Calu3 (cell line): ENCODE measurements around the gene DLK1. TPM values are rescaled to one million over a fixed set of nuclear protein-coding genes. Genes with fewer than 3 reads are reported as not detected.

Source experiments
- BruUV-seq: library from RNA; stranded (reverse); fragments of 400-500 nt; replicated peaks from 2 replicates; lab custom pipeline; 2021; lab: Mats Ljungman, UMichigan
- CTCF ChIA-PET: fragments of 300-600 bp; sonication (Branson Sonifier 250); formaldehyde crosslinking; loops from one replicate; lab custom pipeline; 2022; ENCODE audit warnings: antibody characterized with exemption; lab: Charles Lee
- DNase-seq: peaks from one replicate; pipeline ENCODE4 v3.0.0; 2022
- H3K27ac Mint-ChIP-seq: one replicate; pipeline ENCODE4 v1.8.0; 2022; ENCODE audit warnings: mixed read lengths; ENCODE audit not compliant: unreplicated experiment
- H3K27me3 Mint-ChIP-seq: one replicate; pipeline ENCODE4 v1.8.0; 2022; ENCODE audit warnings: mixed read lengths; ENCODE audit not compliant: unreplicated experiment
- H3K36me3 Mint-ChIP-seq: one replicate; pipeline ENCODE4 v1.8.0; 2022; ENCODE audit warnings: mild to moderate bottlenecking, moderate library complexity, mixed read lengths; ENCODE audit not compliant: insufficient read depth, unreplicated experiment
- H3K4me1 Mint-ChIP-seq: one replicate; pipeline ENCODE4 v1.8.0; 2022; ENCODE audit warnings: mild to moderate bottlenecking, low read depth, mixed read lengths; ENCODE audit not compliant: unreplicated experiment
- H3K4me3 Mint-ChIP-seq: one replicate; pipeline ENCODE4 v1.8.0; 2022; ENCODE audit warnings: mild to moderate bottlenecking, low read depth, moderate library complexity, mixed read lengths; ENCODE audit not compliant: unreplicated experiment
- H3K9me3 Mint-ChIP-seq: one replicate; pipeline ENCODE4 v1.8.0; 2022; ENCODE audit warnings: low read depth, mixed read lengths; ENCODE audit not compliant: unreplicated experiment
- intact Hi-C: fragments of 100-400 bp; cut with micrococcal nuclease; formaldehyde crosslinking; loops from one replicate; pipeline ENCODE4 v1.10.0; 2022; ENCODE audit not compliant: unreplicated experiment
- total RNA-seq: library from RNA; stranded (reverse); gene quantifications from 2 replicates; pipeline ENCODE4 v1.2.3, GENCODE V29; 2022
- TF ChIP-seq, protein P1 (sequence below): fragments of 200-600 bp; IDR thresholded peaks from one replicate; pipeline ENCODE4 v1.8.0; 2022; ENCODE audit warnings: antibody characterized with exemption; ENCODE audit not compliant: unreplicated experiment

Gene DLK1
- total RNA-seq, 1 experiment from 2014 or later = not detected

GRCh38 chr14:100777366-100777817, 50.7 kb downstream of the DLK1 start:
- intact Hi-C loops = no loop called here
- DNase-seq = no peak
- Mint-ChIP-seq H3K4me1 (no peaks in the 10 kb centered on the region), H3K27me3 (peaks cover 91% of the 10 kb centered on the region), H3K9me3 (no peaks in the 10 kb centered on the region), H3K27ac (no peak overlapping the region), H3K4me3 (no peak overlapping the region), H3K36me3 (peaks cover 5% of the 10 kb centered on the region)
- TF ChIP-seq, protein P1, sequence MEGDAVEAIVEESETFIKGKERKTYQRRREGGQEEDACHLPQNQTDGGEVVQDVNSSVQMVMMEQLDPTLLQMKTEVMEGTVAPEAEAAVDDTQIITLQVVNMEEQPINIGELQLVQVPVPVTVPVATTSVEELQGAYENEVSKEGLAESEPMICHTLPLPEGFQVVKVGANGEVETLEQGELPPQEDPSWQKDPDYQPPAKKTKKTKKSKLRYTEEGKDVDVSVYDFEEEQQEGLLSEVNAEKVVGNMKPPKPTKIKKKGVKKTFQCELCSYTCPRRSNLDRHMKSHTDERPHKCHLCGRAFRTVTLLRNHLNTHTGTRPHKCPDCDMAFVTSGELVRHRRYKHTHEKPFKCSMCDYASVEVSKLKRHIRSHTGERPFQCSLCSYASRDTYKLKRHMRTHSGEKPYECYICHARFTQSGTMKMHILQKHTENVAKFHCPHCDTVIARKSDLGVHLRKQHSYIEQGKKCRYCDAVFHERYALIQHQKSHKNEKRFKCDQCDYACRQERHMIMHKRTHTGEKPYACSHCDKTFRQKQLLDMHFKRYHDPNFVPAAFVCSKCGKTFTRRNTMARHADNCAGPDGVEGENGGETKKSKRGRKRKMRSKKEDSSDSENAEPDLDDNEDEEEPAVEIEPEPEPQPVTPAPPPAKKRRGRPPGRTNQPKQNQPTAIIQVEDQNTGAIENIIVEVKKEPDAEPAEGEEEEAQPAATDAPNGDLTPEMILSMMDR = no peak
- BruUV-seq = no TSS peak
- CTCF ChIA-PET = no interaction called here

DNA sequence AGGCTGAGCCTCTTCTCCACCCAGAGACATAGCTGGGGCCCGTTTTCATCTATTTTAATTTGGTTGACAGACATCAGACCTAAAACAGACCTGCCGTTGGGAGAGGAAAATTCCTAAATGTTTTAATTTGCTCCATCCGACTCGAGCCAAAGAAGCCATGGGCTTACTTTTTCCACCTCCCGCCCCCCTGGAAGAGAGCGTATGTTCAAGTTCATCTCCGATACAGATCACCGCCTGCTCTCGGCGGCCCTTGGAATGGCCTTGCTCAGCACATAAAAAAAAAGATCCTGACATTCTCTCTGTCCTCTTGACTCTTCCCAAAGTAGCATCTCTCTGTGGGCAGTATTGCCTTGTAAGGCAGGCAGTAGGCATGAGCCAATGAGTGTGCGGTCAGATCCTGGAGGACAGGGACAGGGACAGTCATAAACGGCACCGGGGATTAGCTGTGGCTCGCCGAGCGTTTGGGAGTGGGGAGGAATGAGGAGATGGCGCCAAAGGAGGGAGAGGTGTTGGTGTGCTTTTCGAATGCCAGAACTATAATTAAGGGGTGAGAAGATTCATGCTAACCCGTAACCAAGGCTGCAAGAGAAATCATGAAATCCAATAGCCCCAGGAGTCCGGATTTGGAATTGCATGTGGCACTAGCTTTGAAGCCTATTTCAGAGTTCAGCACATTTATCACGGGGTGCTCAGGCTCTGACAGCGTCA, 51.3 kb downstream of the DLK1 start:
- no peak overlapping the region for H3K4me3 Mint-ChIP-seq
- BruUV-seq = no TSS peak
- TF ChIP-seq, protein P1 = no peak
- no peak for DNase-seq
- no peak overlapping the region for H3K27ac Mint-ChIP-seq
- H3K36me3 Mint-ChIP-seq = peaks cover 5% of the 10 kb centered on the region
- H3K9me3 Mint-ChIP-seq = no peaks in the 10 kb centered on the region
- H3K27me3 Mint-ChIP-seq = peaks cover 91% of the 10 kb centered on the region
- CTCF ChIA-PET = no interaction called here
- no peaks in the 10 kb centered on the region for H3K4me1 Mint-ChIP-seq
- intact Hi-C loops = no loop called here

DNA sequence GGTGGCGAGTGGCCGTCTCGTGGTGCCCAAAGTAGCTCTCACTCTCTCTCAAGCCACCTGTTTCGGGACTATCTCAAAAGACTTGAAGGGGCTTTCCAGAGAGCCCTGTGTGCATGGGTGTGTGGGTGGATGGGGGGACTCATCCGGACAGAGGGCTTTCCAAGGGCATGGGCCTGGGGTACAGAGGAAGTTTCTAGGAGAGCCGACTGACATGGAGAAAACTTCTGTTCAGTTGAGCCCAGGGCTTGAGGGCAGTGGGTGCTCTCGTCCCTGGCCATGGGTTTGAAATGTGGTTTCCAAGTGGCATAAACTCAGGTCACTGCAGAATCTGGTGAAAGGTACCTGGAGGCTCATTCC, 51.8 kb downstream of the DLK1 start:
- Mint-ChIP-seq H3K9me3 (no peaks in the 10 kb centered on the region), H3K4me1 (no peaks in the 10 kb centered on the region), H3K4me3 (no peak overlapping the region), H3K36me3 (peaks cover 5% of the 10 kb centered on the region), H3K27me3 (peaks cover 91% of the 10 kb centered on the region), H3K27ac (no peak overlapping the region)
- TF ChIP-seq, protein P1 = no peak
- no peak for DNase-seq
- BruUV-seq = no TSS peak
- intact Hi-C loops = no loop called here
- CTCF ChIA-PET = no interaction called here

DNA sequence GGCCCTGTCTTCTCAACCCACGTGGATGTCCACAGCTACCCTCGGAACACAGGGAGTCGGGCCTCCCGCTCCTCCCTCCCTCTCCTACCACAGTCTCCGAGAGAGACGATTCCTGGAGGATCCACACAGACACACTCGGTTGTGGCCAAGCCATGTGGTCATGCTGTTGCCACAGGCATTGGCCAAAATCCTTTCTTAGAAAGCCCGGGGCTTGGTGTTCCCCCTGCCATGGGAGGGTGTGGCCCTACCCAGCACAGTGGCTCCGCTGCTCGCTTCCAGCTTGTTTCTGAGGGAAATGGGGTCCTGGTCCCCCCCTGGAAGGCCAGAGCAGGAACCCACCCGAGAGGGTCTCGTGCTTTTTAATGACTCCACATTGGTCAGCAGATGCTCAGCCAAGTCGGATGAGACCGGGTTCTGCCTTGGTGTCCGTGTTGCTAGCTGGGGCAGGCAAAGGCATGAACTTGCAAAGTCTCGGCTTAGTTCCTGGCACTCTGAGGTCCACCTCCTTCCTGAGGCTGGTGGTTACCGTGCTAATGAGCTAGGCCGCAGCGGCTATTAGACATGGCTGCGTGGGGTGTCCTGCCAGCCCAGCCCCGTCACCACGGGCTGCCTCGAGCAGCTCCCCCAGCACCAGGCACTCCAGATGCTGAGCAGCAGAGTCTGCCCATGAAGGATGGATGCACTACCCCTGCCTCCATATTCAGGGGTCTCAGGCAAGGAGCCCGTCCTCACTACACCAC, 52.4 kb downstream of the DLK1 start:
- TF ChIP-seq, protein P1 = no peak
- CTCF ChIA-PET = no interaction called here
- Mint-ChIP-seq H3K4me3 (no peak overlapping the region), H3K36me3 (peaks cover under 1% of the 10 kb centered on the region), H3K27me3 (peaks cover 90% of the 10 kb centered on the region), H3K27ac (no peak overlapping the region), H3K4me1 (no peaks in the 10 kb centered on the region), H3K9me3 (no peaks in the 10 kb centered on the region)
- BruUV-seq = no TSS peak
- intact Hi-C loops = no loop called here
- no peak for DNase-seq
